K562 (cell line): ENCODE data around the gene CHST10.

Source experiments
- CREM ChIP-seq: IDR thresholded peaks from 2 replicates; pipeline ENCODE4 v1.6.1; 2014; ENCODE audit warnings: antibody characterized with exemption, low read depth
- FOXA1 ChIP-seq: fragments of 450-650 bp; IDR thresholded peaks from 2 replicates; pipeline ENCODE4 v1.6.1; 2016; ENCODE audit warnings: mild to moderate bottlenecking, borderline replicate concordance
- SIX5 ChIP-seq, 2 experiments: IDR thresholded peaks; 2 replicates each; pipeline ENCODE4 v1.6.1; 2011; ENCODE audit warnings: low read length in 2 of 2, borderline replicate concordance in 1 of 2, low read depth in 1 of 2, mild to moderate bottlenecking in 1 of 2, moderate library complexity in 1 of 2; ENCODE audit not compliant: insufficient read depth in 1 of 2
- TBP ChIP-seq: optimal IDR thresholded peaks from 2 replicates; pipeline ENCODE3; 2011; ENCODE audit warnings: low read depth, low read length, improper control_type of control experiment
- YY1 ChIP-seq, 3 experiments: IDR thresholded peaks; 2 replicates each; pipeline ENCODE4 v1.6.1; 2011; ENCODE audit warnings: low read length in 2 of 3, mild to moderate bottlenecking in 2 of 3, moderate library complexity in 2 of 3, borderline replicate concordance in 1 of 3, control low read depth in 1 of 3, low read depth in 1 of 3; ENCODE audit not compliant: insufficient read depth in 3 of 3, insufficient replicate concordance in 2 of 3, control insufficient read depth in 1 of 3, insufficient read length in 1 of 3; ENCODE audit errors: extremely low read depth in 1 of 3
- ZNF146 ChIP-seq: IDR thresholded peaks from one replicate; pipeline ENCODE4 v1.6.1; 2018; ENCODE audit warnings: missing compliant biosample characterization; ENCODE audit not compliant: unreplicated experiment

DNA sequence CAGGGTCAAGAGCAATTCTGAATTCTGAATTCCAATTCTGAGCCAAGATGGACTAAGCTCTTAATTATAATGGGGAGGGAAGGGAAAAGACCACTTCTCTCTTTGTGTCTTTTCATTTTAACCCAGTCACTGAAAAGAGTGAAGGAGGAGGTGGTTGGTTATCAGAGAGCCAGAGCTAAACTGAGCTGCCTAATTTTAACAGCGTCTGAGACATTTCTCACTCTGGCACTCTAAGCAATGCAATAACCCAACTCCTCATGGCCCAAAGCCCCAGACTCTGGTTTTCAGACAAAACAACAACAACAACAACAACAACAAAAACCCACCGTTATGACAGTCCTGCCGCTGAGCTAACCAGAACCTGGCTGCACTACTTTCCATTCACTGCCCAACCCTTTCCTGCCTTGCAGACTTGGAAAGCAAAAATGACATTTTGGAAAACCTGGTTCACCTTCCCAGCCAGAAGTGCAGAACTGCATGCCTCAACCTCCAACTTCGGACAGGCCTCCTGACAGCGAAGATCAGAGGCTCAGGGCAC lies 1.0 kb downstream of the CHST10 start:
- TF ChIP-seq YY1 (IDR thresholded peaks at IDR 0.05; ENCODE audit: borderline replicate concordance in 1 of 3, control insufficient read depth in 1 of 3, extremely low read depth in 1 of 3, insufficient read depth in 3 of 3, insufficient read length in 1 of 3, insufficient replicate concordance in 2 of 3, low read depth in 1 of 3, low read length in 2 of 3) (no peak), TBP (no peak), CREM (no peak), FOXA1 (no peak), ZNF146 (CRISPR knock-in tag) (no peak), SIX5 (IDR thresholded peaks at IDR 0.05; ENCODE audit: borderline replicate concordance in 1 of 2, insufficient read depth in 1 of 2, low read depth in 1 of 2, low read length in 2 of 2) (no peak)
